ENCODE data around the gene ATG16L1.

The ATG16L1 gene

DNA sequence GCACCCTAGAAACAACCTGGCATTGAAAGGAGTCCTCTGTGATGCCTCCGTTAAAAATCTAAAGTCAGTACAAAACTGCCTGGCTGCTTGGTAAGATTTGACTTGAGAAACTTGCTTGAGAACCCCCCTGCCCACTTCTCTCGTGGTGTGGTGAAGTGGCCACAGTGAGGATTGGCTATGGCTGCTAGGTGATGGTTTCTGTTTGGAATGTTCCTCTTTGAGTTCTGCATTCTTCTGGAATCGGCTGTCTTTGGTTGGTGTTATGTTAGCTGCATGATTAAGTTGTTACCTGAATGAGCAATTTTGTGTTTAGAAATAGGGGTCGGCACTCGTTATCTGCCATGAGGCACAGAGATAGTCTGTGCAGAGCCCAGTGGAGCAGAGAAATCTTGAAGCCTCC is 34.4 kb downstream of the ATG16L1 start:
- TF ChIP-seq EZH2 (IDR thresholded peaks at IDR 0.05; ENCODE audit: borderline replicate concordance, low read depth, low read length, severe bottlenecking): no peak
- TF ChIP-seq, protein P1, sequence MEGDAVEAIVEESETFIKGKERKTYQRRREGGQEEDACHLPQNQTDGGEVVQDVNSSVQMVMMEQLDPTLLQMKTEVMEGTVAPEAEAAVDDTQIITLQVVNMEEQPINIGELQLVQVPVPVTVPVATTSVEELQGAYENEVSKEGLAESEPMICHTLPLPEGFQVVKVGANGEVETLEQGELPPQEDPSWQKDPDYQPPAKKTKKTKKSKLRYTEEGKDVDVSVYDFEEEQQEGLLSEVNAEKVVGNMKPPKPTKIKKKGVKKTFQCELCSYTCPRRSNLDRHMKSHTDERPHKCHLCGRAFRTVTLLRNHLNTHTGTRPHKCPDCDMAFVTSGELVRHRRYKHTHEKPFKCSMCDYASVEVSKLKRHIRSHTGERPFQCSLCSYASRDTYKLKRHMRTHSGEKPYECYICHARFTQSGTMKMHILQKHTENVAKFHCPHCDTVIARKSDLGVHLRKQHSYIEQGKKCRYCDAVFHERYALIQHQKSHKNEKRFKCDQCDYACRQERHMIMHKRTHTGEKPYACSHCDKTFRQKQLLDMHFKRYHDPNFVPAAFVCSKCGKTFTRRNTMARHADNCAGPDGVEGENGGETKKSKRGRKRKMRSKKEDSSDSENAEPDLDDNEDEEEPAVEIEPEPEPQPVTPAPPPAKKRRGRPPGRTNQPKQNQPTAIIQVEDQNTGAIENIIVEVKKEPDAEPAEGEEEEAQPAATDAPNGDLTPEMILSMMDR (IDR thresholded peaks at IDR 0.05; ENCODE audit: borderline replicate concordance, extremely low read depth, low read length, poor library complexity, severe bottlenecking): no peak
- Histone ChIP-seq H3K4me3 (ENCODE audit: low read depth in 1 of 2, low read length in 2 of 2) (no peak overlapping the region), H3K36me3 (ENCODE audit: insufficient read depth, low read length) (peaks cover 89% of the 10 kb centered on the region), H3K4me2 (ENCODE audit: insufficient read depth, low read length) (no peak overlapping the region), H4K20me1 (ENCODE audit: insufficient read depth, low read length) (peaks cover 7% of the 10 kb centered on the region; the same call in 1 of the 2 replicates), H3K9ac (ENCODE audit: low read depth, low read length) (no peak overlapping the region), H3K79me2 (ENCODE audit: insufficient read depth, low read length) (peaks cover 2% of the 10 kb centered on the region; the same call in 1 of the 2 replicates), H3K4me1 (ENCODE audit: insufficient read depth, low read length) (no peaks in the 10 kb centered on the region), H3K27ac (ENCODE audit: low read length) (no peak overlapping the region), H3K27me3 (ENCODE audit: insufficient read depth, low read length, poor library complexity) (no peaks in the 10 kb centered on the region), H2AFZ (ENCODE audit: low read depth, low read length) (no peak overlapping the region), H3K9me3 (ENCODE audit: insufficient read depth, low read length, severe bottlenecking) (no peaks in the 10 kb centered on the region)
- DNase-seq (no peak), ATAC-seq (ENCODE audit: insufficient read depth, low read depth) (no peak)

DNA sequence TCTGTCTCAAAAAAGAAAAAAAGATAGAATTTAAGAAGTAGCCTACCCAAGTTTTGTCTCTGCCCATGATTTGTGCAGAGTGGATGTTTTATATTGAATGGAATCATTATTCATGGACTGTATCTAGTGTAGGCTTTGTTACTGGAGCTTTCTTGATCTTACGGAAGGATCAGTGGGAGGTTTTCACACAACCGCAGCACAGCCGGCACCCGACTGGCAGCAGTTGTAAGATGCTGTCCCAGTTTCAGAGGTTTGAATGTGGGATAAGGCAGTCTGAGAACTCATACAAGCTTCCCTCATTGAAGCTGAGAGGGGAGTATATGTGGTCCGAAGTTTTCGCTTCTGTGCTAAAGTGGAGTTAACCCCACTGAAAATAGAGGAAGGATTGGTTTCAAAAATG is 36.4 kb downstream of the ATG16L1 start:
- TF ChIP-seq, protein P1 (IDR thresholded peaks at IDR 0.05; ENCODE audit: borderline replicate concordance, extremely low read depth, low read length, poor library complexity, severe bottlenecking): no peak
- TF ChIP-seq EZH2 (IDR thresholded peaks at IDR 0.05; ENCODE audit: borderline replicate concordance, low read depth, low read length, severe bottlenecking): no peak
- H3K4me3 ChIP-seq (ENCODE audit: low read depth in 1 of 2, low read length in 2 of 2): no peak overlapping the region
- no peak overlapping the region for H3K4me2 ChIP-seq (ENCODE audit: insufficient read depth, low read length)
- no peak overlapping the region for H3K27ac ChIP-seq (ENCODE audit: low read length)
- H4K20me1 ChIP-seq (ENCODE audit: insufficient read depth, low read length): peaks cover 7% of the 10 kb centered on the region; the same call in 1 of the 2 replicates
- no peaks in the 10 kb centered on the region for H3K9me3 ChIP-seq (ENCODE audit: insufficient read depth, low read length, severe bottlenecking)
- H3K4me1 ChIP-seq (ENCODE audit: insufficient read depth, low read length): no peaks in the 10 kb centered on the region
- no peak overlapping the region for H2AFZ ChIP-seq (ENCODE audit: low read depth, low read length)
- no peak for ATAC-seq (ENCODE audit: insufficient read depth, low read depth)
- no peak overlapping the region for H3K9ac ChIP-seq (ENCODE audit: low read depth, low read length)
- no peaks in the 10 kb centered on the region for H3K27me3 ChIP-seq (ENCODE audit: insufficient read depth, low read length, poor library complexity)
- peaks cover 89% of the 10 kb centered on the region for H3K36me3 ChIP-seq (ENCODE audit: insufficient read depth, low read length)
- H3K79me2 ChIP-seq (ENCODE audit: insufficient read depth, low read length): peaks cover 2% of the 10 kb centered on the region; the same call in 1 of the 2 replicates
- DNase-seq: no peak

DNA sequence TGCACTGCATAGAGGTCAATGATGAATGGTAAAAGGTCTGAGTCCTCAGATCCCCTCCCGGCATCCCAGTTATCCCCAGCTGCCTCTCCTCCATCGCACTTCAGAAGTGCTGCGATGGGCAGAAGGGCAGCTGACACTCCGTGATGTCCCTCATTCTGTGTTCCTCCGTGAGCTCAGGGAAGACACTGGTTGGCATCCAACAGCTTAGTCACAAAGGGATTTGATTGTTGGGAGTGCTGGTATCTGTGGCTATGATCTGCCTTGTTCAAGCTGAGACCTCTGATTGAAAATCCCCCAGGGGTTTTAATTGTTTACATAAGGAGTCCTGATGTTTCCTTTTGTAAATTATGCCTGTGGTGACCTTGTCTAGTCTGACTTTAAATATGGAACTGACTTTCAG is 37.2 kb downstream of the ATG16L1 start:
- no peaks in the 10 kb centered on the region for H3K4me1 ChIP-seq (ENCODE audit: insufficient read depth, low read length)
- H3K4me2 ChIP-seq (ENCODE audit: insufficient read depth, low read length): no peak overlapping the region
- no peak overlapping the region for H3K27ac ChIP-seq (ENCODE audit: low read length)
- H3K36me3 ChIP-seq (ENCODE audit: insufficient read depth, low read length): peaks cover 93% of the 10 kb centered on the region
- H2AFZ ChIP-seq (ENCODE audit: low read depth, low read length): no peak overlapping the region
- TF ChIP-seq, protein P1 (IDR thresholded peaks at IDR 0.05; ENCODE audit: borderline replicate concordance, extremely low read depth, low read length, poor library complexity, severe bottlenecking): no peak
- TF ChIP-seq EZH2 (IDR thresholded peaks at IDR 0.05; ENCODE audit: borderline replicate concordance, low read depth, low read length, severe bottlenecking): no peak
- H4K20me1 ChIP-seq (ENCODE audit: insufficient read depth, low read length): peaks cover 7% of the 10 kb centered on the region; the same call in 1 of the 2 replicates
- H3K4me3 ChIP-seq (ENCODE audit: low read depth in 1 of 2, low read length in 2 of 2): no peak overlapping the region
- ATAC-seq (ENCODE audit: insufficient read depth, low read depth): no peak
- H3K9me3 ChIP-seq (ENCODE audit: insufficient read depth, low read length, severe bottlenecking): no peaks in the 10 kb centered on the region
- no peaks in the 10 kb centered on the region for H3K27me3 ChIP-seq (ENCODE audit: insufficient read depth, low read length, poor library complexity)
- H3K9ac ChIP-seq (ENCODE audit: low read depth, low read length): no peak overlapping the region
- no peak for DNase-seq
- peaks cover 2% of the 10 kb centered on the region; the same call in 1 of the 2 replicates for H3K79me2 ChIP-seq (ENCODE audit: insufficient read depth, low read length)

All from DND-41 (cell line).